ENCODE results near the gene RASIP1. TPM values are rescaled to one million over a fixed set of nuclear protein-coding genes. Genes with fewer than 3 reads are reported as not detected.
A peak's percentile ranks its signal among the peaks of the same experiment; 100 is the strongest.

Gene RASIP1
- total RNA-seq, 2 donors from 2014 or later = 3.4 to 5.2 TPM

GRCh38 chr19:48713041-48713863, 27.2 kb downstream of the RASIP1 start:
- TF ChIP-seq CTCF (conservative IDR thresholded peaks at IDR 0.05) = peak; percentile 69
- peak overlapping the region; percentile 52 for H3K9ac ChIP-seq (ENCODE audit: extremely low read depth, low read length, poor library complexity, severe bottlenecking)
- peaks cover 4% of the 10 kb centered on the region for H3K9me3 ChIP-seq (ENCODE audit: control insufficient read depth, low read length)
- H3K27ac ChIP-seq (ENCODE audit: low read depth, low read length) = no peak overlapping the region
- peak; percentile 88 for DNase-seq
- H3K4me3 ChIP-seq (ENCODE audit: low read length) = peak overlapping the region; percentile 91
- no peaks in the 10 kb centered on the region for H3K4me1 ChIP-seq (ENCODE audit: control insufficient read depth, insufficient read depth, low read length)
- no peaks in the 10 kb centered on the region for H3K27me3 ChIP-seq (ENCODE audit: control insufficient read depth, insufficient read depth, low read length, poor library complexity, severe bottlenecking)
- no peaks in the 10 kb centered on the region for H3K36me3 ChIP-seq (ENCODE audit: control insufficient read depth, insufficient read depth, low read length)
- Mint-ChIP-seq H3K9me3 (peaks cover 7% of the 10 kb centered on the region), H3K27me3 (ENCODE audit: insufficient read depth) (peaks cover 7% of the 10 kb centered on the region), H3K36me3 (ENCODE audit: low read depth) (peaks cover 8% of the 10 kb centered on the region), H3K4me3 (peak overlapping the region; percentile 75), H3K27ac (peak overlapping the region; percentile 55), H3K4me1 (peaks cover 13% of the 10 kb centered on the region)
- WGBS, 2 experiments (ENCODE audit: insufficient coverage in 1 of 2, insufficient read length in 1 of 2) = 4 to 7% methylated on average over 5 to 20 of the region's 25 CpGs

- Mint-ChIP-seq H3K27ac (no peak overlapping the region), H3K9me3 (peaks cover 7% of the 10 kb centered on the region), H3K27me3 (ENCODE audit: insufficient read depth) (peaks cover 7% of the 10 kb centered on the region), H3K4me3 (no peak overlapping the region), H3K36me3 (ENCODE audit: low read depth) (peaks cover 12% of the 10 kb centered on the region), H3K4me1 (peaks cover 10% of the 10 kb centered on the region)
- Histone ChIP-seq H3K36me3 (ENCODE audit: control insufficient read depth, insufficient read depth, low read length) (no peaks in the 10 kb centered on the region), H3K4me3 (ENCODE audit: low read length) (no peak overlapping the region), H3K4me1 (ENCODE audit: control insufficient read depth, insufficient read depth, low read length) (no peaks in the 10 kb centered on the region), H3K9me3 (ENCODE audit: control insufficient read depth, low read length) (peaks cover 4% of the 10 kb centered on the region), H3K27me3 (ENCODE audit: control insufficient read depth, insufficient read depth, low read length, poor library complexity, severe bottlenecking) (no peaks in the 10 kb centered on the region), H3K9ac (ENCODE audit: extremely low read depth, low read length, poor library complexity, severe bottlenecking) (no peak overlapping the region), H3K27ac (ENCODE audit: low read depth, low read length) (no peak overlapping the region)
- DNase-seq = no peak
- no peak for TF ChIP-seq CTCF (conservative IDR thresholded peaks at IDR 0.05)
- 80 to 92% methylated on average over 4 of the region's 4 CpGs for WGBS, 2 experiments (ENCODE audit: insufficient coverage in 1 of 2, insufficient read length in 1 of 2)
Measured at GRCh38 chr19:48711106-48711662, 29.2 kb downstream of the RASIP1 start.

GRCh38 chr19:48708471-48708870, 31.9 kb downstream of the RASIP1 start:
- Mint-ChIP-seq H3K4me1 (peaks cover 3% of the 10 kb centered on the region), H3K27ac (no peak overlapping the region), H3K9me3 (peaks cover 13% of the 10 kb centered on the region), H3K4me3 (no peak overlapping the region), H3K27me3 (ENCODE audit: insufficient read depth) (peaks cover 7% of the 10 kb centered on the region), H3K36me3 (ENCODE audit: low read depth) (peaks cover 30% of the 10 kb centered on the region)
- Histone ChIP-seq H3K27ac (ENCODE audit: low read depth, low read length) (no peak overlapping the region), H3K9me3 (ENCODE audit: control insufficient read depth, low read length) (peaks cover 4% of the 10 kb centered on the region), H3K27me3 (ENCODE audit: control insufficient read depth, insufficient read depth, low read length, poor library complexity, severe bottlenecking) (no peaks in the 10 kb centered on the region), H3K4me1 (ENCODE audit: control insufficient read depth, insufficient read depth, low read length) (no peaks in the 10 kb centered on the region), H3K9ac (ENCODE audit: extremely low read depth, low read length, poor library complexity, severe bottlenecking) (no peak overlapping the region), H3K4me3 (ENCODE audit: low read length) (no peak overlapping the region), H3K36me3 (ENCODE audit: control insufficient read depth, insufficient read depth, low read length) (no peaks in the 10 kb centered on the region)
- WGBS, 2 experiments (ENCODE audit: insufficient coverage in 1 of 2, insufficient read length in 1 of 2) = 61 to 71% methylated on average over 8 to 11 of the region's 11 CpGs
- TF ChIP-seq CTCF (conservative IDR thresholded peaks at IDR 0.05) = no peak
- DNase-seq = peak; percentile 55
